GM18498 (cell line): Measurements from ENCODE around the gene SLC44A3.

ENCODE experiments used
- ATAC-seq: cut with Tn5 transposase; IDR thresholded peaks from one replicate; pipeline ENCODE4 v1.9.1; 2021; ENCODE audit warnings: mild to moderate bottlenecking, moderate library complexity; ENCODE audit not compliant: unreplicated experiment

SLC44A3 gene, protein sequence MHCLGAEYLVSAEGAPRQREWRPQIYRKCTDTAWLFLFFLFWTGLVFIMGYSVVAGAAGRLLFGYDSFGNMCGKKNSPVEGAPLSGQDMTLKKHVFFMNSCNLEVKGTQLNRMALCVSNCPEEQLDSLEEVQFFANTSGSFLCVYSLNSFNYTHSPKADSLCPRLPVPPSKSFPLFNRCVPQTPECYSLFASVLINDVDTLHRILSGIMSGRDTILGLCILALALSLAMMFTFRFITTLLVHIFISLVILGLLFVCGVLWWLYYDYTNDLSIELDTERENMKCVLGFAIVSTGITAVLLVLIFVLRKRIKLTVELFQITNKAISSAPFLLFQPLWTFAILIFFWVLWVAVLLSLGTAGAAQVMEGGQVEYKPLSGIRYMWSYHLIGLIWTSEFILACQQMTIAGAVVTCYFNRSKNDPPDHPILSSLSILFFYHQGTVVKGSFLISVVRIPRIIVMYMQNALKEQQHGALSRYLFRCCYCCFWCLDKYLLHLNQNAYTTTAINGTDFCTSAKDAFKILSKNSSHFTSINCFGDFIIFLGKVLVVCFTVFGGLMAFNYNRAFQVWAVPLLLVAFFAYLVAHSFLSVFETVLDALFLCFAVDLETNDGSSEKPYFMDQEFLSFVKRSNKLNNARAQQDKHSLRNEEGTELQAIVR

DNA sequence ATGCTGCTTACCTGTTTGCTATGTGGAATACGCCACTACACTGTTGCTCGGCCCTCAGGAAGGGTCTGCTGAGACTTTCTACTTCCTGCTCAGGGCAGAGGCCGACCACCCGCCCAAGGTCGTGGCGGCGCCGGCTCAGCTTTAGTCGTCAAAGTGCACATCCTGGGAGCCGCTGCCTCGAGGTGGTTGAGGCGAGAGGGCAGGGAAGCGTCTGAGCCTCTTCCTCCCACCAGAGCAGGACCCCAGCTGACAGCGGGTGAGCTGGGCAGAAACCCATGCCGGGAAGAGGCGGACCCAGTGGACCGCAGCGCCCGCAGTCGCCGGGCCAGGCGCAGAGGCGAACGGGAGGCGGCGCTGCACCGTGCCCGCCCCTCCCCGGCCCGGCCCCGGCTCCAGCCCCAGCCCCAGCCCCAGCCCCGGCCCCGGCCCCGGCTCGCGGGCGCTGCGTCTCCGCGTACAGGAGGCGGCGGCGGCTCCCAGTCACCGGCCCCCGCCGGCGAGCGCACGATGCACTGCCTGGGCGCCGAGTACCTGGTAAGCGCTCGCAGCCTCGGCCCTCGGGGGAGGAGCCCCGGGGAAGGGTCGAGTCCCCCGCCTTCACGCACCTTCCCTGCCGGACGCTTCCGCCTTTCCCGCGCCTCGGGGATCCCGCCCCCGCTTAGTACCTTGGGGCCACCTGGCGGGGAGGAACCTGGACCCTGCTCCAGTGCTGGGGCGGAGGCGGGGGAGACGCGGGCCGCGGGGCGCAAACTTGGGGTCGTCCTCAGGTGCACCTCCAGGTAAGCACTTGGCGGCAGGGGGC lies at the start of gene SLC44A3:
Gene SLC44A3, plus strand, starts transcription at position 413 of the 802 bp plus-strand sequence. Its CDS starts 95 bp downstream, at position 508.
- peak; percentile 69 for ATAC-seq

DNA sequence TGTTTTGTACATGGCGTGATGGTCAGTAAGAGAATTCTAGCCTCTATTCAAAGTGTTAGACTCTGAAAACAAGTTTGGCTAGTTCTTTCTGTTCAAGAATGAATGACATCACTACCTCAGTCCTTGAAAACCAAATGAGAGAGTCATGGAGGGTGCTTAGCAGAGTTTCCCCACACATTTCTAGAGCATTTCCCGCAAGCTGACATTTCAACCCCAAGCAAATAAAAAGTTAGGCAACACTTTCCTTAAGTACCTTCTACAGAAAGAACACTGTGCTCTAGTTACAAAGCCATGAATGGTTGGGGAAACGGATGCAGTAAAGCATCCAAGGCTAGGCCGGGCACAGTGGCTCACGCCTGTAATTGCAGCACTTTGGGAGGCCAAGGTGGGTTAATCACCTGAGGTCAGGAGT lies 47.9 kb upstream of the SLC44A3 start:
- ATAC-seq = no peak

DNA sequence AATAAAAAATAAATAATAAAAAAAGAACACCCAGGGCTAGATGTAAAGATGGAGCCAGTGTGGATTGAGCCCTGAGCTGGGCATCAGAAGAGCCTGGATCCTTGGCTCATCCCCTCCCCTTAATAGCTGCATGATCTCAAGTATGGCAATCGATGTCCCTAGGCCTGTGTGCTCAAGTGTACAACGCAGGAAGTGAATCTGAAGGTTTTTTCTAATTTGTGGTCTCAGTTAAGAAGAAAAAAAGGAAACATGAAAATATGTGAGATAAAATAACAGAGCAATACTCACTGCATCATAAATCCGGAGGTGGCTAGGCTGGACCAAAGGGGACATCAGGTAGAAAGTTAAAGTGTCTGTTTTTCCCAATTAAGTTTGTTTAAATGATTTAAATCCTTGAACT lies 47.3 kb upstream of the SLC44A3 start:
- no peak for ATAC-seq

DNA sequence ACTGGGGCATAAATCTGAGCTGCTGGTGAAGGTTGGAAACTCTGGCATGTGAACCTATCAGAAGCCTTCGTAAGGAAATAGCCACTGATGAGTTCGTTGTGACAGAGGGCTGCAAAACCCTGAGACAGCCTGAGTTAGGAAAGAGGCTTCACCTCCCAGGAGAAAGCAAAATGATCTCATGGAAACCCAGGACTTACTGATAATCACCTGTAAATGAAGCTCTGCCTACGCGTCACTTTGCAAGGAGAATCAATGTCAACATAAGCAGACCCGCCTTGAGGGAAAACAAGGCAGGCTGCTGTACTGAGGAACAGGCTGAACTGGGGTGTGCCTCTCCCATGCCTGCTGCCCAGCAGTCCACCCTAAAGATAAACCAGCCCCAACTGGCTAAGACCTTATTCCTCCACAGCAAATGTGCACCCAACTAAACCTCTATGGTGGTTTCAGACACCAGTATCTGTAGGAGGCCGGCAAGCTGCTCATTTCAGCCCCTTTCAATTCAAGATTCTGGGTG lies 46.8 kb upstream of the SLC44A3 start:
- ATAC-seq = no peak

DNA sequence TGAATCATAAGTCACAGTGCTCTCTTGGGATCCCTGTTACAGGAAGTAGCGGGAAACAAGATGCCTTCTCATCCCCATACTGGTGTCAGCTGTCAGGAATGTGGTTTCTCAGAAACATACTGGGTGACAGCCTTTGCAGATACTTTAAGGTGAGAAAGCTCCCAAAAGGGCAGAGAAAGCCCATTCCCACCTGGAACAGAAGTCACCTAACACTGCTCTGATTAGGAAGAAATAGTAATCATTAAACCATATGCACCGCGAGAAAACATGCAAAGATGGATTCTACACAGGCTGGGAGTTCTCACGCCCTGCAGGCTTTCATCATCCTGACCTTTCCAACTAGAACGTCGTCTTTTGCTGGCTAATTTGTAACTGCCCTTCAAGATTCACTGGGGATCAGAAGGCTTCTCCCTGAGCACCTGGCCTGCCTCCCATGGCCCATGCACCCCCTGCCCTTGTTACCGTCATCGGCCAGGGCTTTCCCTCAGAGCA lies 46.2 kb upstream of the SLC44A3 start:
- no peak for ATAC-seq

DNA sequence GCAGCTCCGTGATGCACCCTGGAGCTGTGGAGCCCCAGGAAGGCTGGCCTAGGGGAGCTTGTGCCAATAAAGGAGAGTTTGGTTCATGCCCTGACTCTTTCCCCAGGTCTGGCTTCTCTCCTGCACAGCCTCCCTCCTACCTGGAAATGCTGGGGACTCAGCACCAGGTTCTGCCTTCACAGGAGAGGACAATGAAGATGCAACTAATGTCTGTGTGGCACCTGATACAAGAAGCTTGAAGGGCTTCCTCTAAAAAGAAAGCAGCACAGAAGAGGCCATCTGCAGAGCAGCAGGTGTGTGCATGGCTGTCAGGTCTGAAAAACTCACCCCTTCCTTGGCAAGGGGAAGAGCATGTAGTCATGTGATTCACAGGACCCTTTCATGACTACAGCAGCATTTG lies 43.7 kb upstream of the SLC44A3 start:
- no peak for ATAC-seq

DNA sequence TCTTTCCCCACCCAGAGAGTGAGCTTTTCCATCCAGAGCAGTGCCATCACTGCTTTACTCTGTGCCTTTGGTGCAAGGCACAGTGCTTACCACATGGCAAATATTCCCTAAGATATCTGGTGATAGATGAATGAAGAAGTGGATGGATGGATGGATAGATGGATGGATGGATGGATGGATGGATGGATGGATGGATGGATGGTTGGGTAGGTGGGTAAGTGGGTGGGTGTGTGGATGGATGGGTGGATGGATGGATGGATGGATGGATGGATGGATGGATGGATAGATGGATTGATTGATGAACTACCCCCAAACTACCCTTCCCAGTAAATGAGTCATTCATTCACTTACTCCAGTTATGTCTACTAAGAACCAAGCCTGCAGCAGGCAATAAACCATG lies 42.9 kb upstream of the SLC44A3 start:
- ATAC-seq = no peak

DNA sequence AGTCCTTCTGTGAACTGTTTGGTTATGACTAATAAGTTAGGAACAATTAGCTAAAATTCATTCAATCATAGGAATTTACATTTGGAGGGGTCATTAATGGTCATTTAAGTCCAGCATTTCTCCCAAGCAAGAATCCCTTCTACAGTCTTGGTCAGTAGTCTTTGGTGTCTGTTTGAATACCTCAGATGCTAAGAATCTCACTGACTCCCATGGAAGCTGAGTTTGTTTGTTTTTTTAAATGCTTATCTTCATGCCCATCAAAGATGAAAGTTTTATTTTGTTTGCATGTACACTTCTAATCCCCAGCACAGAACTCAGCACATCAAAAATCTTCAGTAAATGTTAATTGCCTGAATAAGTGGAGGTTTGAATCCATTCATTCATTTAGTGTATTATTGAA lies 41.3 kb upstream of the SLC44A3 start:
- ATAC-seq = no peak

DNA sequence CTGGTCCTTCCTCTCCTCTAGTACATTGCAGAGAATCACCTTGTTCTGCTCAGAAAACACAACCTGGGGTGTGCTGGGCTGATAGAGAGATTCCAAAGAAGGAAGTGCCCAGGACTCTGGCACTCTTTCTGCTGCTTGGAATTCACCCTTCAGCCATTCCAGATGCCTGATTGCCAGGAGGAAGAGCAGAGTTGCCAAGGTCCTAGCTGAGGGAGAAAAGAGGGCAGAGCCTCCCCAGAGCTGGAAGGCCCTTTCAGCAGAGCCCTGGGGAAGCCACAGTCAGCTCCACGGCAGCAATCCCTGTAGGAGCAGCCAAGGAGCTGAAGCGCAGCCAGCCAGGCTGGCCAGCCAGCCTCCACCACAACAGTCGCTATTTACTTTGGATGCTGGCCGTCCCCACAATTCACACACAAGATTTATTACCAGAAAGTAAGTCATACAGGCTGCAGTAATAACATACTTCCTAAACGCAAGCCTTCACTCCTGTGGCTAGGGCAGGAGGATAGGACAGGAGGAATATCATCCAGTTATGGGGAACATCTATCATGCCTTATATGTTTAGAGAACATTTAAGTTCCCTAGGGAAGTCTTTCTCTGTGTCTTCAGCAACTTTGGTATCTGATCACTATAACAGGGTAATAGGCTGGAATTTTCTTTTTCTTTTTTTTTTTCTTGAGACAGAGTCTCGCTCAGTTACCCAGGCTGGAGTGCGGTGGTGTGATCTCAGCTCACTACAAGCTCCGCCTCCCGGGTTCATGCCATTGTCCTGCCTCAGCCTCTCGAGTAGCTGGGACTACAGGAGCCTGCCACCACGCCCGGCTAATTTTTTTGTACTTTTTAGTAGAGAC lies 36.6 kb upstream of the SLC44A3 start:
- ATAC-seq = no peak

DNA sequence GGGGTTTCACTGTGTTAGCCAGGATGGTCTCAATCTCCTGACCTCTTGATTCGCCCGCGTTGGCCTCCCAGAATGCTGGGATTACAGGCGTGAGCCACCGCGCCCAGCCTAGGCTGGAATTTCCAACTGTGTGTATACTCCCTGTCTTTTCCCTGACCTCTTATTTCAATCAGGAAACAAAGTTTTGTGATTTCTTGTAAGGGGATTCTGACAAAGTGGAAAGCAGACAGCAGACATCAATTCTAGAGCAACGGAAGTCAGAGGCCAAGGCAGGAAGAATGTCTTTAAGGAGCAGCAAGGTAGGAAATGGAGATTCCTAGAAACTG lies 36.0 kb upstream of the SLC44A3 start:
- no peak for ATAC-seq

DNA sequence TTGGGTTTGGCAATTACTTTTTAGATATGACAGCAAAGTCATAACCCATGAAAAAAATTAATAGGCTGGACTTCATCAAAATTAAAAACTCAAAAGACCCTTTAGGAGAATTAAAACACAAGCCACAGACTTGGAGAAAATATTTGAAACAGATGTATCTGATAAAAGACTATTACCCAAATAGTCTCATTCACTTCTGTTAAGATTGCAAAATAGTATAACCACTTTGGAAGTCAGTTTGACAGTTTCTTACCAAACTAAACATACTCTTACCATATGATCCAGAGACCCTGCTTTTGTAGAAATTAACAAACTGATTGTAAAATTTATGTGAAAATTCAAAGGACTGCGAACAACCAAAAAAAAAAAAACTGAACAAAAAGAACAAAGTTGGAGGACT lies 32.5 kb upstream of the SLC44A3 start:
- ATAC-seq = no peak

DNA sequence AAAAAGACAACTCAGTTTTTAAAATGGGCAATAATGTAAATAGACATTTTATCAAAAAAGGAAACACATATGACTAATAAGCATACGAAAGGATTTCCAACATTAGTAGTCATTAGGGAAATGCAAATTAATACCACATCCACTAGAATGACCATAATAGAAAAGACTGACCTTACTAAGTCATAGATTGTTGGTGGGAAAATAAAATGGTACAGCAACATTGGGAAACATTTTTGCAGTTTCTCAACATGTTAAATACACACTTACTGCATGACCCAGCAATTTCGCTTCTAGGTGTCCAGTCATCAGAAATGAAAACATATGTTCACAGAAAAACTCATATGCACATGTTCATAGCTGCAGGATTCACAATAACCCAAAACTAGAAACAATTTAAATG lies 29.9 kb upstream of the SLC44A3 start:
- ATAC-seq = no peak

DNA sequence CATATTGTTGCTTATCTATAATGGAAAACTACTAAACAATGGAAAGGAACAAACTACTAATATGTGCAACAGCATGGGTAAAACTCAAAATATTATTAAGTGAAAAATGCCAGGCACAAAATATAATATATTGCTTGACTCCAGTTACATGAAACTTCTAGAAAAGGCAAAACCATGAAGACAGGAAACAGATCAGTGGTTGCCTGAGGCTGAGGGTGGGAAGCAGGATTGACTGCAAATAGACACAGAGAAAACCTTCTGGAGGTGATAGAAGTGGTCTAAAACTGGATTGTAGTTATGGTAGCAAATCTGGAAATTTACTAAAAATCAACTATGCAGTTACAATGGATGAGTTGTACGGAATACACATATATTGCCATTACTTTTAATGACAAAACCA lies 29.5 kb upstream of the SLC44A3 start:
- ATAC-seq = no peak

DNA sequence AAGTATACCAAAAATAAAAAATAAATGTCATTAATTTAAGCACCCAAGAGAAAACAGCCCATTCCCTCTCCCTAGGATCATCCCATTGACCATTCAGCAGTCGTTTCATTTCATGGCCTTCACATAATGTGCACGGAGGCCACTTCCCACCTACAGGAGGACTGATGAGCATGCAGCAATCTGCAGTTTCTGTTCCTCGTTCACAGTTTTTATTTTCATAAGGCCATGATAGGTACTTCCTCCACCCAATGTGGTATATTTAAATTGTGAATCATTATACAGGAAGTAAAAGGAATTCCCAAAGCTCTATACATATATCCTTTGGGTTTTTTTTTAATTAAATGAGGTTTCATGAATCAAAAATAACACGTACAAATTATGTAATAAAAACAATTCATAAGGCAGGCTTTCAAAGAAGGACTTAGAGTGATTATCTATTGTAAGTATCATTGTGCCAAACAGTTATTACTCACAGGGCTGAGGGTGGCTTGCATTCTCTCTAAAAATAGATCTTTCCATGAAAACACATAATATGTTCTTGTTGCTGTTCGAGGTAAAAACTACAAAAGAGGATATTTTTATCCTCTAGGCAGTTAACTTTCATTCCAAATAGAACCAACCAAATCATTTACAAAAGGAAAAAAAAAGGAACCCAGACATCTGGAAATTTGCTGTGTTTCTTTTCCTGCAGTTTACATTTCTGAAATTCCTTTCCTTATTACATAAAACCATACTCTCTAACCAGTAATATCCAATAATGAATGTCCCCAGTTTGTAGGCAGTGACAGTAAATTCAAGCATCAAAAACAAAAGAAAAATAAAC lies 27.5 kb upstream of the SLC44A3 start:
- ATAC-seq = peak; percentile 99

DNA sequence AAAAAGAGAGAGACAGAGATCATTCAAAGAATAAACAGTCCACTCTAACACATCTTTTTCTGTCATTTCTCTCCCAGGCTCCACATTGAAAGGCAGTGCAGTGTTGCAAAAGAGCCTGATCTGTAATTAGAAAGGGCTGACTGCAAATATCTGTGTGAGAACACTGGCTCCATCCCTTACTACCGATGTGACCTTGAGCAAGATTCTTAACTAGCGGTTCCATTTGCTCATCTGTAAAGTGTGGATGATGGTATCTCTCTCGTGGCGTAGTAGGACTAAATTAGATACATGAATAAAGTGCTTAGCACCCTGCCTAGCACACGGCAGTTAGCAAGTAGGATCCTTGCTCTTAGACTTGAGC lies 26.9 kb upstream of the SLC44A3 start:
- no peak for ATAC-seq

DNA sequence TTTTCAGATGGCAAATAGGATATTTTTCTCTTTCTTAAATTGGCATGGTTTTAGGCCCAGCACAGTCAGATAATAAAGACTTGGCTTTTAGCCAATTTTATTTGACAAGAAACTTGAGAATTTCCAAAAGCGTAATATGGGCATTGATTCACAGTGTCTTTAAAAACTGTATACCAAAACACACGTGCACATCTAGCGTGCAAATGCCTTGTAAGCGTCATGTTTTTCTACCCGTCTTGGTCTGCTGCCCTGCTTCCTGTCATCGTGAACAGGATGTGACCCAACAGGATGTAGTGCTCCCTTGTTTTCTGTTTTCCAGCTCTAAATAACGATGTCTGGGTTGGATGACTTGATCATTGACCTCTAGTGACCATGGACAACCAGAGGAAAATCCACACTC lies 24.7 kb upstream of the SLC44A3 start:
- ATAC-seq = no peak

DNA sequence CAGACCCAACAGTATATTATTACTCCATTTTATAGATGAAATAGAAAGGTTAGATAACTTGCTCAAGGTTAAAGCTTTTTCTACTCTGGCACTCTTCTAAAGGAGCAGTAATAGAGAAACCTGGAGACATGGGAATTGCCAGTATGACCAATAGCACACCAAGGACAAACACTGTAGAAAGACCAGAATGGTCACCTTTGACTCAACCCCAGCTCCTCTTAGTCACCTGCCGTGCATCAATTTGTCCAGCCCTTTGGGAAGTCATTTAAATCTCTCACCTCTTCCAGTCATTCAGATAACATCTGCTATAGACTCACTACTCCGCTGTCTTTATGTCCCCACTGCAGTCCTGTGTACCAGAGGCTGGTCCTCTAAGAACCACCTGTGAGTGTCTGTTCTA lies 23.9 kb upstream of the SLC44A3 start:
- ATAC-seq = no peak

DNA sequence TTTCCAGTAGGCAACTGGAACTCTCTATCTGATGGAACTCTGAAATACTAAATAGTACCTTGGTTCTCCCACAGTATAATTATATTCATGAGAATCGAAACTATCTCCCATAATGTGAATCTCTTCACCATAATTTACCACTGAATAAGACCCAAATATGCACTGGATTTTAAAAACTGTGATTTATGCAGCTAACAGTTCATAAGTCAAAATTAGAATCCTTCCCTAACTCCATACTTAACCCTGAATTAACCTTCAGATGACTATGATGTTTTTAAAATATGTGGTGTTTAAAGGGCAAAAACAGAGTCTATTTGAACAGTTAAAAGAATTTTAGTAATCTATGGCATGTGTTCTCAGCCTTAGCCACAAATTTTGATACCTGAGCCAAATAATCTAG lies 22.9 kb upstream of the SLC44A3 start:
- no peak for ATAC-seq

DNA sequence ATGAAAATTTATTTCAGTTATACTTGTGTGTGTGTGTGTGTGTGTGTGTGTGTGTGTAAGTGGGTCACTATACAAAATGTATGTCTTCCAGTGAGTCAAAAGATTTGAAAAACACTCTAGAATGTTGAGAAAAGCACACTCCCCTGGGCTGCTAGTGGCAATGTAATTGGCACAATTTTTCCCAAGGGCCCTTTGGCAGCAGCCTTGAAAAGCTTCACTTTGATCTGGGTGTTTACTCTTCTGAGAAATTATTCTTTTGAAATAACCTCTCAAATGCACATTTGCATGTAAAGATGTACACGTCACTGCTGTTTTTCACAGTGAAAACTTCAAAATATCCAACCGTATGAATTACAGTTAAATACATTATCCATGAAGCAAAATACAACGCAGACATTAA lies 22.1 kb upstream of the SLC44A3 start:
- no peak for ATAC-seq

DNA sequence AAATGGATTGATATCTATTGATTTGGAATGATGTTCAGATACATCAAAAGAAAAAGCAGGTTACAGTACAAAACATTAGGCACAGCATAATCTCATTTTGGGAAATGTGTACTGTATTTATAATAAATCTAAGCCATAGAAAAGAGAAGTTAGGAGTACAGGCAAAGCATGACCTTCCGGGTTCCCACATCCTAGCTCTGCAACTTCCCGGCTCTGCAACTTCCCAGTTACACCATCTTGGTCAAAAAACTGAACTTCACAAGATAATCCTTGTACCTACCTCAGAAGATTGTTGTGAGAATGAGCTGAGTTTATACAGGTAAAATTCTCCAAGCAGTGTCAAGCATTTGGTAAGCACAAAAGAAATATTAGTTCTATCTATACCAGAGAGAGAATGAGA lies 21.7 kb upstream of the SLC44A3 start:
- no peak for ATAC-seq
